SU-DHL-6 (cell line): ENCODE data around the gene ABHD8.

Experiments
- H2AFZ ChIP-seq: fragments of 200-600 bp; sonication (generic); 2 replicates; pipeline ENCODE4 v1.6.1; 2014; ENCODE audit warnings: low read depth, mild to moderate bottlenecking, moderate library complexity, mixed read lengths, antibody characterized with exemption, low read length; ENCODE audit not compliant: severe bottlenecking
- H3F3A ChIP-seq: fragments of 200-600 bp; shearing (Covaris generic); 2 replicates; pipeline ENCODE4 v1.6.0; 2016; ENCODE audit warnings: antibody characterized with exemption, mild to moderate bottlenecking; ENCODE audit not compliant: insufficient read depth
- H3K27ac ChIP-seq: fragments of 200-600 bp; sonication (generic); 2 replicates; pipeline ENCODE4 v1.5.1; 2016; ENCODE audit warnings: low read depth, mild to moderate bottlenecking, low read length, moderate library complexity, mixed read lengths
- H3K27me3 ChIP-seq: fragments of 200-600 bp; sonication (generic), shearing (Covaris generic); 2 replicates; pipeline ENCODE4 v1.6.0; 2014; ENCODE audit warnings: mild to moderate bottlenecking, low read length
- H3K36me3 ChIP-seq: fragments of 200-600 bp; sonication (generic); 2 replicates; pipeline ENCODE4 v1.6.1; 2014; ENCODE audit warnings: mild to moderate bottlenecking, low read length, mixed read lengths
- H3K4me2 ChIP-seq: fragments of 300-600, 200-600 bp; shearing (Covaris generic), sonication (generic); 2 replicates; pipeline ENCODE4 v1.6.0; 2014; ENCODE audit warnings: low read length, low read depth, mild to moderate bottlenecking; ENCODE audit not compliant: poor library complexity, severe bottlenecking
- H3K4me3 ChIP-seq: fragments of 200-600 bp; sonication (generic); 2 replicates; pipeline ENCODE4 v1.5.1; 2014; ENCODE audit warnings: antibody characterized with exemption, low read length, mild to moderate bottlenecking, mixed read lengths; ENCODE audit not compliant: insufficient read depth, poor library complexity, severe bottlenecking
- H3K79me2 ChIP-seq: fragments of 200-600 bp; sonication (generic); 2 replicates; pipeline ENCODE4 v1.6.1; 2014; ENCODE audit warnings: mild to moderate bottlenecking, low read length, moderate library complexity; ENCODE audit not compliant: insufficient read depth
- H3K9ac ChIP-seq: fragments of 200-600 bp; sonication (generic); 2 replicates; pipeline ENCODE4 v1.7.0; 2014; ENCODE audit warnings: mild to moderate bottlenecking, low read length
- H3K9me2 ChIP-seq: fragments of 200-600 bp; sonication (generic); replicated peaks from 2 replicates; pipeline ENCODE4 v1.6.1; 2014; ENCODE audit warnings: low read length; ENCODE audit not compliant: insufficient read depth
- H3K9me3 ChIP-seq: fragments of 200-600 bp; sonication (generic); 2 replicates; pipeline ENCODE4 v1.6.1; 2014; ENCODE audit warnings: low read length, mixed read lengths; ENCODE audit not compliant: insufficient read depth
- H4K20me1 ChIP-seq: fragments of 200-600 bp; sonication (generic); 2 replicates; pipeline ENCODE4 v1.6.1; 2014; ENCODE audit warnings: low read depth, mild to moderate bottlenecking, antibody characterized with exemption, low read length, moderate library complexity, mixed read lengths
- CTCF ChIP-seq: fragments of 200-600 bp; sonication (generic); IDR thresholded peaks from one replicate; pipeline ENCODE4 v1.5.1; 2017; ENCODE audit warnings: antibody characterized with exemption, mild to moderate bottlenecking, low read length, moderate library complexity; ENCODE audit not compliant: insufficient read depth, poor library complexity, severe bottlenecking
- EZH2phosphoT487 ChIP-seq: fragments of 200-600 bp; sonication (generic), shearing (Covaris generic); conservative IDR thresholded peaks from 2 replicates; pipeline ENCODE4 v1.6.1; 2018; ENCODE audit warnings: mild to moderate bottlenecking, antibody characterized with exemption, low read length, moderate library complexity, mixed read lengths

The ABHD8 gene

GRCh38 chr19:17266975-17267788 lies 36.0 kb downstream of the ABHD8 start, which contains the start of gene BABAM1:
BABAM1 (plus strand) TSS chr19:17267443; CDS start chr19:17268807, 1,364 bp downstream.
- peak within 1 kb of the TSS; percentile 29 for H2AFZ ChIP-seq
- no peaks in the 10 kb centered on the region for H3K27me3 ChIP-seq
- H3F3A ChIP-seq, result peaks cover 13% of the 10 kb centered on the region
- no peaks in the 10 kb centered on the region for H3K9me3 ChIP-seq
- H3K79me2 ChIP-seq, result peaks cover 12% of the 10 kb centered on the region; the same call in 1 of the 2 replicates
- TF ChIP-seq EZH2phosphoT487, result no peak
- H3K27ac ChIP-seq, result peak within 1 kb of the TSS; percentile 98
- H3K4me3 ChIP-seq, result peak within 1 kb of the TSS; percentile 80
- no peaks in the 10 kb centered on the region for H3K36me3 ChIP-seq
- H3K9me2 ChIP-seq, result no peaks in the 10 kb centered on the region
- no peaks in the 10 kb centered on the region for H4K20me1 ChIP-seq
- peak within 1 kb of the TSS; percentile 79 for H3K9ac ChIP-seq
- H3K4me2 ChIP-seq, result peak within 1 kb of the TSS; percentile 97

- H3K9me3 ChIP-seq, result no peaks in the 10 kb centered on the region
- no peaks in the 10 kb centered on the region for H3K36me3 ChIP-seq
- no peaks in the 10 kb centered on the region for H3K9me2 ChIP-seq
- no peaks in the 10 kb centered on the region for H4K20me1 ChIP-seq
- no peaks in the 10 kb centered on the region for H3K27me3 ChIP-seq
- peak overlapping the region; percentile 97 for H3K4me2 ChIP-seq
- peak overlapping the region; percentile 47 for H3K4me3 ChIP-seq
- TF ChIP-seq CTCF, result no peak
- TF ChIP-seq EZH2phosphoT487, result no peak
- H2AFZ ChIP-seq, result peak overlapping the region; percentile 29
- peaks cover 12% of the 10 kb centered on the region; the same call in 1 of the 2 replicates for H3K79me2 ChIP-seq
- peaks cover 13% of the 10 kb centered on the region for H3F3A ChIP-seq
- peak overlapping the region; percentile 98 for H3K27ac ChIP-seq
- H3K9ac ChIP-seq, result peak overlapping the region; percentile 61
These were observed 36.6 kb downstream of the ABHD8 start for GRCh38 chr19:17266589-17266974.

- peak overlapping the region; percentile 97 for H3K4me2 ChIP-seq
- peak overlapping the region; percentile 29 for H2AFZ ChIP-seq
- no peak for TF ChIP-seq EZH2phosphoT487
- TF ChIP-seq CTCF, result no peak
- no peaks in the 10 kb centered on the region for H3K27me3 ChIP-seq
- no peaks in the 10 kb centered on the region for H3K36me3 ChIP-seq
- peaks cover 12% of the 10 kb centered on the region; the same call in 1 of the 2 replicates for H3K79me2 ChIP-seq
- no peaks in the 10 kb centered on the region for H3K9me2 ChIP-seq
- H3K4me3 ChIP-seq, result peak overlapping the region; percentile 47
- peak overlapping the region; percentile 98 for H3K27ac ChIP-seq
- H3K9me3 ChIP-seq, result no peaks in the 10 kb centered on the region
- H3K9ac ChIP-seq, result peak overlapping the region; percentile 61
- H3F3A ChIP-seq, result peaks cover 13% of the 10 kb centered on the region
- H4K20me1 ChIP-seq, result no peaks in the 10 kb centered on the region
These were observed 37.2 kb downstream of the ABHD8 start for GRCh38 chr19:17266026-17266425.

- no peaks in the 10 kb centered on the region for H3K9me3 ChIP-seq
- peaks cover 12% of the 10 kb centered on the region; the same call in 1 of the 2 replicates for H3K79me2 ChIP-seq
- no peak within 1 kb of the TSS for H3K4me3 ChIP-seq
- H4K20me1 ChIP-seq, result no peaks in the 10 kb centered on the region
- no peak within 1 kb of the TSS for H2AFZ ChIP-seq
- H3K36me3 ChIP-seq, result no peaks in the 10 kb centered on the region
- H3K9me2 ChIP-seq, result no peaks in the 10 kb centered on the region
- no peaks in the 10 kb centered on the region for H3K27me3 ChIP-seq
- 0 out of 2 replicates have a peak within 1 kb of the TSS, but pooled peaks have one; percentile 18 for H3K9ac ChIP-seq
- H3F3A ChIP-seq, result peaks cover 13% of the 10 kb centered on the region
- TF ChIP-seq CTCF (no peak), EZH2phosphoT487 (no peak)
- peak within 1 kb of the TSS; percentile 98; the same call in 1 of the 2 replicates for H3K27ac ChIP-seq
- no peak within 1 kb of the TSS for H3K4me2 ChIP-seq
These were observed 38.6 kb downstream of the ABHD8 start, which contains the start of gene USHBP1 for GRCh38 chr19:17264641-17264979. USHBP1 (minus strand) TSS chr19:17264745; CDS start chr19:17264299, 446 bp downstream.
